KOPT-K1 (cell line): ENCODE data around the gene RBM20.
A peak's percentile ranks its signal among the peaks of the same experiment; 100 is the strongest.

ENCODE experiments used
- H3K27ac ChIP-seq: fragments of 200-600 bp; sonication (generic); 2 replicates; pipeline ENCODE4 v1.5.1; 2016; ENCODE audit warnings: antibody characterized with exemption, mild to moderate bottlenecking, low read depth, low read length; ENCODE audit not compliant: poor library complexity, severe bottlenecking
- H3K36me3 ChIP-seq: fragments of 200-600 bp; sonication (generic); 2 replicates; pipeline ENCODE4 v1.5.1; 2017; ENCODE audit warnings: antibody characterized with exemption, mild to moderate bottlenecking, low read length, moderate library complexity; ENCODE audit not compliant: insufficient read depth
- H3K9me3 ChIP-seq: fragments of 200-600 bp; sonication (generic); 2 replicates; pipeline ENCODE4 v1.5.1; 2017; ENCODE audit warnings: antibody characterized with exemption, low read length, mild to moderate bottlenecking; ENCODE audit not compliant: insufficient read depth, poor library complexity, severe bottlenecking

The RBM20 gene

DNA sequence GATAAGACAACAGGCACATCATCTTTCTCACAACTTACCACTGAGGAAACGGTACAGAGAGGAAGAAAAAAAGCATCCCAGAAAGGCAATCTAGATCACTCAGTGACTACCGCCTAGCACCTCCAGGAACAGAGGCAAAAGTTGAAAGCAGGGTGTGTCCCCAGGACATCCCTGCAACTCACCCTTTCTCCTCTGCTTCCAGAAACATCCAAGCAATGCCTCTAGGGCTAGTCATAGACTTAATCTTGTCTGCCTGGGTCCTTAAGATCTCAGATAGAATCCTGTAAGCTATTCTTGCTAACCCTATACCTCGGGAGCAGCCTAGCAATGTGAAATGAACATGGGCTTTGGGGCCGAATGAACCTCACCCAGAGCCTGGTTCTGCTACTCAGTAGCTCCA, 208.8 kb downstream of the RBM20 start:
- Histone ChIP-seq H3K9me3 (peaks cover 4% of the 10 kb centered on the region), H3K27ac (no peak overlapping the region)

GRCh38 chr10:110853921-110854605, 209.9 kb downstream of the RBM20 start:
- H3K27ac ChIP-seq, result no peak overlapping the region

More for the DNA sequence above, 208.8 kb downstream of the RBM20 start:
- no peaks in the 10 kb centered on the region for H3K36me3 ChIP-seq

GRCh38 chr10:110857265-110858171, 213.4 kb downstream of the RBM20 start:
- Histone ChIP-seq H3K36me3 (no peaks in the 10 kb centered on the region), H3K27ac (no peak overlapping the region), H3K9me3 (peaks cover 4% of the 10 kb centered on the region)

More at GRCh38 chr10:110853921-110854605, 209.9 kb downstream of the RBM20 start:
- Histone ChIP-seq H3K36me3 (no peaks in the 10 kb centered on the region), H3K9me3 (peaks cover 4% of the 10 kb centered on the region)

DNA sequence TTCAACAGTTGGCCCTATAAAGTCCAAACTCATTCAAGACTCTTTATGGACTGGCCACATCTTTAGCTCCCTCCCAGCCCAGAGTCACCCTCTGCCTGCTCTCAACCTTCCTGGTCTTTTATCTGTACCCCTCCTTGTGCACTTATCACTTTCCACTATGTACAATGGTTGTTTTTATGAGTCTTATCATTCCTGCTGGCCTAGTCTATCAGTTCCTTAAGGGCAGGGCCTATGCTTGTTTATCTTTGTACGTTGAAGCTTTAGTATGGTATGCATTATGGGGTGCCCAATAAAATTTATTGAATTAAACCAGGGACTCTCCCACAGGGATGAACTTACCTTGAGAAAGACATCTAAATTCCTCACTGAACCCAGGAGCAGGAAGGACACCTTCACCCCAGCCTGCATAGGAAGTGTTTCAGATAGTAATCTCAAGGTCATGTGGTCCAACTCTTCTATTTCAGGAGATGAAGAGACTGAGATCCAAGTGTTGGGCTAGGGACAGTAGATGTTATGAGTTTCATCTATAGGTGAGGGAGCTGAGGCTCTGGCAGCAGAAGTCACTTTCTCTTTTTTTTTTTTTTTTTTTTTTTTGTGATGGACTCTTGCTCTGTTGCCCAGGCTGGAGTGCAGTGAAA, 214.3 kb downstream of the RBM20 start:
- Histone ChIP-seq H3K27ac (no peak overlapping the region), H3K36me3 (no peaks in the 10 kb centered on the region), H3K9me3 (peaks cover 4% of the 10 kb centered on the region)

- Histone ChIP-seq H3K9me3 (peaks cover 4% of the 10 kb centered on the region), H3K36me3 (no peaks in the 10 kb centered on the region), H3K27ac (no peak overlapping the region)
These were observed 215.3 kb downstream of the RBM20 start for GRCh38 chr10:110859206-110859972.

DNA sequence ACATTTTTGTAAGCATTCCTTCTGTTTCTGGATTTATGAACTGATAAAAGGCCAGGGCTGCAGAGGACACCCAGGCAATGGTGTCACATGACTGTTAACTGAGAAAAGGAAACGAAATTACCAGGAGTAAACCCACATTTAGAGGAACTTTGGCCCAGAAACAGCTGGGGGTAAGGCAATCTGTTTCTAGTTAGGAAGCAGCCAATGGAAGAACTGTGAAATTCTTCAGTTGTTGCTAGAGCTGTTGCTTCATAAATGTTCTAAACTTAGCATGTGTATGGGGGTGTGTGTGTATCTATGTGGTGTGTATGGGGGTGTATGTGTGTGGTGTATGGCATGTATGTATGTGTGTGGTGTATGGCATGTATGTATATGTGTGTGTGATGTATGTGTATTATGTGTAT, 215.8 kb downstream of the RBM20 start:
- Histone ChIP-seq H3K9me3 (peaks cover 4% of the 10 kb centered on the region), H3K36me3 (no peaks in the 10 kb centered on the region), H3K27ac (no peak overlapping the region)

GRCh38 chr10:110860576-110861241, 216.6 kb downstream of the RBM20 start:
- H3K36me3 ChIP-seq, result no peaks in the 10 kb centered on the region
- H3K27ac ChIP-seq, result peak overlapping the region; percentile 43
- peaks cover 4% of the 10 kb centered on the region for H3K9me3 ChIP-seq

DNA sequence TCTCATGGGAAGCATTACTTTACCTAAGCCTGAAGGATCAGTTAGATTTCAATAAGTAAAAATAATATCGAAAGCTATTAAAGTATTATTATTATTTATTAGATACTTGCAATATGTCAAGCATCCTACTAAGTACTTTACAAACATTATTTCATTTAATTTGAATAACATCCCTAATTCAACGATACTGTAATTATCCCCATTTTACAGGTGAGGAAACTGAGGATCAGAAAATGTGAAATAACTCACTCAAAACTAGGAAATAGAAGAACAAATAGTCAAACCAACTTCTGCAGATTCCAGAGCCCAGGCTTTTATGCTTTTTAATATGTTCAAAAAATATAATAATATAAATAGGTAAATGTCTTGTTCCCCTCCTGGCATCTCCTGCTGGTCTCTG, 217.3 kb downstream of the RBM20 start:
- Histone ChIP-seq H3K27ac (no peak overlapping the region), H3K36me3 (no peaks in the 10 kb centered on the region), H3K9me3 (no peaks in the 10 kb centered on the region)

- no peak overlapping the region for H3K27ac ChIP-seq
These were observed 218.0 kb downstream of the RBM20 start for GRCh38 chr10:110861930-110862649.

GRCh38 chr10:110862961-110863360, 218.8 kb downstream of the RBM20 start:
- no peaks in the 10 kb centered on the region for H3K36me3 ChIP-seq
- H3K27ac ChIP-seq, result no peak overlapping the region
- H3K9me3 ChIP-seq, result no peaks in the 10 kb centered on the region

More at GRCh38 chr10:110861930-110862649, 218.0 kb downstream of the RBM20 start:
- no peaks in the 10 kb centered on the region for H3K9me3 ChIP-seq
- no peaks in the 10 kb centered on the region for H3K36me3 ChIP-seq

DNA sequence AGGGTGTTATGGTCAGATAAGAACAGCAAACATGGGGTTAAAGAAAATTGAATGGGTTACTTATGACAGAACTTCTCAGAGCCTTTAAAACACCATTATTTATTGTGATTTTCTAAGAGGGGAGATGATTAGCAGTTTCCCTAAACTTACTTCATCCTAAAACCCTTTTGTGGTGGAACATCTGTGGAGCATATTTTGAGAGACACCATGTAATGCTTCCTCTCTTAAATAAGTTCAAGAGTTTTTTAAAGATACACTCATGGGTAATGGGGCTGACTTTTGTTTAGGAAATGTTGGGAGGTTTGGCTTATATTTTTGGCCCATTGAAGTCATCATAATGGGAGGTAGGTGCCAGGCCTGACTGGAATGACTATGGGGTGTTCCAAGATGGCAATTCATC, 219.2 kb downstream of the RBM20 start:
- Histone ChIP-seq H3K36me3 (no peaks in the 10 kb centered on the region), H3K9me3 (no peaks in the 10 kb centered on the region), H3K27ac (no peak overlapping the region)

- Histone ChIP-seq H3K27ac (peak overlapping the region; percentile 71), H3K36me3 (no peaks in the 10 kb centered on the region), H3K9me3 (no peaks in the 10 kb centered on the region)
These were observed 219.8 kb downstream of the RBM20 start for GRCh38 chr10:110863956-110864355.

DNA sequence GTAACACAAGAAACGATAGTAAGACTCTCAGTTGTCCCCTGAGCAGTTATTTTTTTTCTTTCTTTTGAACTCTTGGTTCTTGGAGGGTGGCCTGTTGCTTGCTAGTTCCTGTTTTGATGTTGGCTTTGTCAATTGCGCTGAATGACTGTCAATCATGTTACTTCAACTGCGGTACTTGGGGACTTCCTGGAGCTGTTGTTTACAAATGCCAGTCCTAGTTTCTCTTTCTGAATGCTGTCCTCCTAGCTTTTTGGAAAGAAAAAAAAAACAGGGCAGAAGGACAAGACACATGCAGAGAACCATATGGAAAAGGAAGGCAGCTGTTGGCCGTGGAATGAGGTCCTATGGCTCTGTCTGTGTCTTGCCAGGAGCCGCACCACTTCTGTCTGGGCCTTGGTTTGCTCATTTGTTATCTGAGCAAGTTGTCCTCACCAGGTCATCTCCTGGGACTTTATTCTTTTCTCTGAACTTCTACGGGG, 220.6 kb downstream of the RBM20 start:
- H3K9me3 ChIP-seq, result no peaks in the 10 kb centered on the region
- H3K36me3 ChIP-seq, result no peaks in the 10 kb centered on the region
- peak overlapping the region; percentile 71 for H3K27ac ChIP-seq
